Measurements from ENCODE around the gene ARMC8. TPM values are rescaled to one million over a fixed set of nuclear protein-coding genes. Genes with fewer than 3 reads are reported as not detected.

ARMC8 gene
- total RNA-seq, 1 donor from 2014 or later, result 54.4 TPM

- TF ChIP-seq CTCF (IDR thresholded peaks at IDR 0.05; ENCODE audit: partially characterized antibody, unreplicated experiment), result no peak
- H3K4me3 Mint-ChIP-seq (ENCODE audit: unreplicated experiment), result no peak overlapping the region
- H3K36me3 Mint-ChIP-seq (ENCODE audit: unreplicated experiment), result no peaks in the 10 kb centered on the region
- H3K27ac Mint-ChIP-seq (ENCODE audit: unreplicated experiment), result no peak overlapping the region
- no peaks in the 10 kb centered on the region for H3K9me3 Mint-ChIP-seq (ENCODE audit: unreplicated experiment)
- no peak for DNase-seq
- H3K4me1 Mint-ChIP-seq (ENCODE audit: low read depth, unreplicated experiment), result peaks cover 8% of the 10 kb centered on the region
- peaks cover 1% of the 10 kb centered on the region for H3K27me3 Mint-ChIP-seq (ENCODE audit: unreplicated experiment)
Observed at GRCh38 chr3:138219255-138219654, 32.2 kb downstream of the ARMC8 start.

GRCh38 chr3:138220242-138220641 lies 33.1 kb downstream of the ARMC8 start:
- no peak overlapping the region for H3K4me3 Mint-ChIP-seq (ENCODE audit: unreplicated experiment)
- peaks cover 1% of the 10 kb centered on the region for H3K27me3 Mint-ChIP-seq (ENCODE audit: unreplicated experiment)
- no peak for TF ChIP-seq CTCF (IDR thresholded peaks at IDR 0.05; ENCODE audit: partially characterized antibody, unreplicated experiment)
- DNase-seq, result no peak
- H3K4me1 Mint-ChIP-seq (ENCODE audit: low read depth, unreplicated experiment), result peaks cover 8% of the 10 kb centered on the region
- H3K9me3 Mint-ChIP-seq (ENCODE audit: unreplicated experiment), result no peaks in the 10 kb centered on the region
- no peaks in the 10 kb centered on the region for H3K36me3 Mint-ChIP-seq (ENCODE audit: unreplicated experiment)
- no peak overlapping the region for H3K27ac Mint-ChIP-seq (ENCODE audit: unreplicated experiment)

DNA sequence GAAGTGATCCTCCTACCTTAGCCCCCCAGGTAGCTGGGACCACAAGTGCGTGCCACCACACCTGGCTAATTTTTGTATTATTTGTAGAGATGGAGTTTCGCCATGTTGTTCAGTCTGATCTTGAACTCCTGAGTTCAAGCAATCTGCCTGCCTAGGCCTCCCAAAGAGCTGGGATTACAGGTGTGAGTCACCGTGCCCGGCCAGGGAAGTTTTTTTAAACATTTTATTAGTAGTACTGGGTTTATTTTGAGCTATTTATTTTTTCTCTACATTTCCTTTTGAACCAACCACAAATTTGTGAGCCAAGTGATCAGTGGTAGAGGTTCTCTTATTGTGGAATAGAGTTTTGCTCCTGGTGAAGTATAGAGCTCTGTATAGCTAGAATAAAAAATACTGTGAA lies 33.7 kb downstream of the ARMC8 start:
- H3K27ac Mint-ChIP-seq (ENCODE audit: unreplicated experiment), result no peak overlapping the region

GRCh38 chr3:138222131-138222941 lies 35.2 kb downstream of the ARMC8 start:
- Mint-ChIP-seq H3K27me3 (ENCODE audit: unreplicated experiment) (peaks cover 1% of the 10 kb centered on the region), H3K9me3 (ENCODE audit: unreplicated experiment) (no peaks in the 10 kb centered on the region), H3K36me3 (ENCODE audit: unreplicated experiment) (no peaks in the 10 kb centered on the region), H3K27ac (ENCODE audit: unreplicated experiment) (no peak overlapping the region), H3K4me3 (ENCODE audit: unreplicated experiment) (no peak overlapping the region), H3K4me1 (ENCODE audit: low read depth, unreplicated experiment) (peaks cover 5% of the 10 kb centered on the region)
- DNase-seq, result no peak
- TF ChIP-seq CTCF (IDR thresholded peaks at IDR 0.05; ENCODE audit: partially characterized antibody, unreplicated experiment), result no peak

More for the DNA sequence above, 33.7 kb downstream of the ARMC8 start:
- Mint-ChIP-seq H3K27me3 (ENCODE audit: unreplicated experiment) (peaks cover 1% of the 10 kb centered on the region), H3K36me3 (ENCODE audit: unreplicated experiment) (no peaks in the 10 kb centered on the region), H3K4me1 (ENCODE audit: low read depth, unreplicated experiment) (peaks cover 8% of the 10 kb centered on the region), H3K4me3 (ENCODE audit: unreplicated experiment) (no peak overlapping the region), H3K9me3 (ENCODE audit: unreplicated experiment) (no peaks in the 10 kb centered on the region)
- no peak for TF ChIP-seq CTCF (IDR thresholded peaks at IDR 0.05; ENCODE audit: partially characterized antibody, unreplicated experiment)
- no peak for DNase-seq

- no peak for TF ChIP-seq CTCF (IDR thresholded peaks at IDR 0.05; ENCODE audit: partially characterized antibody, unreplicated experiment)
- H3K4me1 Mint-ChIP-seq (ENCODE audit: low read depth, unreplicated experiment), result peaks cover 5% of the 10 kb centered on the region
- no peak overlapping the region for H3K4me3 Mint-ChIP-seq (ENCODE audit: unreplicated experiment)
Observed at GRCh38 chr3:138222942-138223287, 35.8 kb downstream of the ARMC8 start.

More at GRCh38 chr3:138222942-138223287, 35.8 kb downstream of the ARMC8 start:
- Mint-ChIP-seq H3K27ac (ENCODE audit: unreplicated experiment) (no peak overlapping the region), H3K9me3 (ENCODE audit: unreplicated experiment) (no peaks in the 10 kb centered on the region), H3K27me3 (ENCODE audit: unreplicated experiment) (peaks cover 1% of the 10 kb centered on the region), H3K36me3 (ENCODE audit: unreplicated experiment) (no peaks in the 10 kb centered on the region)
- no peak for DNase-seq
